NK-92 (cell line): ENCODE data around the gene SLC35E1.
"Not testable (repeated sequence)": the region's sequence is repeated elsewhere in the genome, so short reads cannot be mapped to it uniquely, and the experiment has no call there.

Experiments
- DNase-seq: peaks from one replicate; lab custom pipeline; 2025; ENCODE audit not compliant: unreplicated experiment; lab: John Stamatoyannopoulos, UW

The SLC35E1 gene

GRCh38 chr19:16524991-16525734 is 47.1 kb downstream of the SLC35E1 start:
- DNase-seq, result no peak

GRCh38 chr19:16522559-16523377 is 49.4 kb downstream of the SLC35E1 start:
- DNase-seq, result no peak

- DNase-seq, result no peak
Measured at GRCh38 chr19:16521715-16522289, 50.4 kb downstream of the SLC35E1 start.

GRCh38 chr19:16520986-16521624 is 51.1 kb downstream of the SLC35E1 start:
- no peak for DNase-seq

GRCh38 chr19:16520074-16520973 is 51.9 kb downstream of the SLC35E1 start:
- no peak for DNase-seq

- no peak for DNase-seq
Measured at GRCh38 chr19:16519230-16519687, 53.0 kb downstream of the SLC35E1 start.

- no peak for DNase-seq
Measured at GRCh38 chr19:16518483-16519229, 53.6 kb downstream of the SLC35E1 start.

GRCh38 chr19:16518061-16518460 is 54.2 kb downstream of the SLC35E1 start:
- no peak for DNase-seq

- DNase-seq, result no peak
Measured at GRCh38 chr19:16516923-16517610, 55.1 kb downstream of the SLC35E1 start.

GRCh38 chr19:16516381-16516780 is 55.8 kb downstream of the SLC35E1 start:
- no peak for DNase-seq

- DNase-seq, result no peak
Measured at GRCh38 chr19:16514383-16515019, 57.7 kb downstream of the SLC35E1 start.

GRCh38 chr19:16512611-16513010 is 59.6 kb downstream of the SLC35E1 start:
- not testable (repeated sequence) for DNase-seq

GRCh38 chr19:16509141-16510061 is 62.8 kb downstream of the SLC35E1 start:
- no peak for DNase-seq

- no peak for DNase-seq
Measured at GRCh38 chr19:16508546-16508945, 63.7 kb downstream of the SLC35E1 start.

GRCh38 chr19:16506961-16507360 is 65.3 kb downstream of the SLC35E1 start:
- DNase-seq, result no peak

GRCh38 chr19:16506161-16506560 is 66.1 kb downstream of the SLC35E1 start:
- DNase-seq, result not testable (repeated sequence)

- no peak for DNase-seq
Measured at GRCh38 chr19:16504271-16504670, 67.9 kb downstream of the SLC35E1 start.
